H1 (cell line): ENCODE data around the gene PKMYT1.

Experiments
- CEBPB ChIP-seq: IDR thresholded peaks from 2 replicates; pipeline ENCODE4 v1.6.1; 2012; ENCODE audit warnings: low read depth, low read length
- CTCF ChIP-seq, 3 experiments: IDR thresholded peaks; 1 replicate in 2 of 3; 2 replicates in 1 of 3; pipeline versions ENCODE4 v1.5.1 to v1.6.1; 2011; ENCODE audit warnings: low read length in 3 of 3, mild to moderate bottlenecking in 3 of 3, inconsistent platforms in 2 of 3, low read depth in 1 of 3, moderate library complexity in 1 of 3; ENCODE audit not compliant: insufficient read depth in 1 of 3; ENCODE audit errors: control extremely low read depth in 1 of 3
- EP300 ChIP-seq, 2 experiments: IDR thresholded peaks; 1 replicate in 1 of 2; 2 replicates in 1 of 2; pipeline ENCODE4 v1.6.1; 2011 to 2012; ENCODE audit warnings: low read depth in 2 of 2, low read length in 2 of 2, mild to moderate bottlenecking in 2 of 2, borderline replicate concordance in 1 of 2, inconsistent platforms in 1 of 2, moderate library complexity in 1 of 2
- EZH2 ChIP-seq: fragments of 200-600 bp; sonication (generic); IDR thresholded peaks from 2 replicates; pipeline ENCODE4 v1.7.1; 2012; ENCODE audit warnings: low read depth, mild to moderate bottlenecking, moderate library complexity, low read length, inconsistent platforms; ENCODE audit not compliant: severe bottlenecking
- POLR2A ChIP-seq, 2 experiments: IDR thresholded peaks; 1 replicate in 1 of 2; 2 replicates in 1 of 2; pipeline ENCODE4 v1.6.1; 2011; ENCODE audit warnings: low read depth in 2 of 2, low read length in 2 of 2, mild to moderate bottlenecking in 2 of 2; ENCODE audit errors: control extremely low read depth in 1 of 2
- POLR2AphosphoS5 ChIP-seq: IDR thresholded peaks from 2 replicates; pipeline ENCODE4 v1.6.1; 2011; ENCODE audit warnings: low read depth, low read length
- RFX5 ChIP-seq: IDR thresholded peaks from 2 replicates; pipeline ENCODE4 v1.6.1; 2011; ENCODE audit warnings: low read depth, low read length, improper control_type of control experiment, borderline replicate concordance
- RXRA ChIP-seq: IDR thresholded peaks from 2 replicates; pipeline ENCODE4 v1.6.1; 2011; ENCODE audit warnings: low read depth, mild to moderate bottlenecking, low read length, moderate library complexity; ENCODE audit not compliant: insufficient read depth

DNA sequence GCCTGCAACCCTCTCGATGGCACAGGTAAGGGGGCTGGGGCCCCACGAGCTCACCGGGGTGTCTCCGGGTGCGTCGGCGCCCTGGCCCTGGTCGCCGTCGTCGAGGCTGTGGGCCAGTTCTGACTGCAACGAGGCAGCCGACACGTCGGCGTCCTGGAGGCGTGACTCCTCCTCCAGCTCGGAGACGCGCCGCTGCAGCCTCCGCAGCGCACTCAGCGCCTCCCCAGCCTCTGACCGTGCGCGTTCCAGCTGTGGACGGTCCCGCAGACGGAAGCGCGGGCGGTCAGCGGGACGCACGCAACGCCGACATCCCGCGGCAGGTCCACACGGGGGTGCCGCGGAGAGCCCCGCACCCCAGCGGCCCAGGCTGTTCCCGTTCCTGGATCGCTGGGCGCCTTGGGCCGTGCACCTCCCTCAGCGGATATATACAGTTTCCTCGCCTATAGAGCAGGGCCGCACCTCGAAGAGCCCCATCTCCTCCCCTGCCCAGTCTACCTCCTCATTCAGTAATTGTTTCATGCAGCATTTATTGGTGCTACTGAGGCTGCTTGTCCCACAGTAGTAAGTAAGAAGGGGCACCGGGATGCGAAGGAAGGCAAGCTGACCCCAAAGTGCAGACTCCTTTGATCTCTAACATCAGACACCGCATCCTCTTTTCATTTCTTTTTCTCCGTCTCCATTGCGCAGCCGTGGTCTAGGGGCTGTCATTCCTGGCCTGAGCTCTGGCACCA, 49.4 kb upstream of the PKMYT1 start:
- TF ChIP-seq CTCF (IDR thresholded peaks at IDR 0.05; ENCODE audit: control extremely low read depth in 1 of 3, insufficient read depth in 1 of 3, low read depth in 1 of 3, low read length in 3 of 3) (no peak), POLR2A (IDR thresholded peaks at IDR 0.05; ENCODE audit: control extremely low read depth in 1 of 2, low read depth in 2 of 2, low read length in 2 of 2) (no peak), POLR2AphosphoS5 (no peak), EP300 (IDR thresholded peaks at IDR 0.05; ENCODE audit: borderline replicate concordance in 1 of 2, low read depth in 2 of 2, low read length in 2 of 2) (no peak), CEBPB (no peak), RXRA (no peak), EZH2 (no peak), RFX5 (no peak)
